GM12874 (cell line): ENCODE results near the gene GRIPAP1.

ENCODE experiments used
- TF ChIP-seq, protein P1 (sequence below): IDR thresholded peaks from 2 replicates; pipeline ENCODE4 v1.5.1; 2011; ENCODE audit warnings: low read depth, mild to moderate bottlenecking, control low read depth, low read length, moderate library complexity; ENCODE audit not compliant: insufficient read depth

Gene GRIPAP1, protein sequence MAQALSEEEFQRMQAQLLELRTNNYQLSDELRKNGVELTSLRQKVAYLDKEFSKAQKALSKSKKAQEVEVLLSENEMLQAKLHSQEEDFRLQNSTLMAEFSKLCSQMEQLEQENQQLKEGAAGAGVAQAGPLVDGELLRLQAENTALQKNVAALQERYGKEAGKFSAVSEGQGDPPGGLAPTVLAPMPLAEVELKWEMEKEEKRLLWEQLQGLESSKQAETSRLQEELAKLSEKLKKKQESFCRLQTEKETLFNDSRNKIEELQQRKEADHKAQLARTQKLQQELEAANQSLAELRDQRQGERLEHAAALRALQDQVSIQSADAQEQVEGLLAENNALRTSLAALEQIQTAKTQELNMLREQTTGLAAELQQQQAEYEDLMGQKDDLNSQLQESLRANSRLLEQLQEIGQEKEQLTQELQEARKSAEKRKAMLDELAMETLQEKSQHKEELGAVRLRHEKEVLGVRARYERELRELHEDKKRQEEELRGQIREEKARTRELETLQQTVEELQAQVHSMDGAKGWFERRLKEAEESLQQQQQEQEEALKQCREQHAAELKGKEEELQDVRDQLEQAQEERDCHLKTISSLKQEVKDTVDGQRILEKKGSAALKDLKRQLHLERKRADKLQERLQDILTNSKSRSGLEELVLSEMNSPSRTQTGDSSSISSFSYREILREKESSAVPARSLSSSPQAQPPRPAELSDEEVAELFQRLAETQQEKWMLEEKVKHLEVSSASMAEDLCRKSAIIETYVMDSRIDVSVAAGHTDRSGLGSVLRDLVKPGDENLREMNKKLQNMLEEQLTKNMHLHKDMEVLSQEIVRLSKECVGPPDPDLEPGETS

DNA sequence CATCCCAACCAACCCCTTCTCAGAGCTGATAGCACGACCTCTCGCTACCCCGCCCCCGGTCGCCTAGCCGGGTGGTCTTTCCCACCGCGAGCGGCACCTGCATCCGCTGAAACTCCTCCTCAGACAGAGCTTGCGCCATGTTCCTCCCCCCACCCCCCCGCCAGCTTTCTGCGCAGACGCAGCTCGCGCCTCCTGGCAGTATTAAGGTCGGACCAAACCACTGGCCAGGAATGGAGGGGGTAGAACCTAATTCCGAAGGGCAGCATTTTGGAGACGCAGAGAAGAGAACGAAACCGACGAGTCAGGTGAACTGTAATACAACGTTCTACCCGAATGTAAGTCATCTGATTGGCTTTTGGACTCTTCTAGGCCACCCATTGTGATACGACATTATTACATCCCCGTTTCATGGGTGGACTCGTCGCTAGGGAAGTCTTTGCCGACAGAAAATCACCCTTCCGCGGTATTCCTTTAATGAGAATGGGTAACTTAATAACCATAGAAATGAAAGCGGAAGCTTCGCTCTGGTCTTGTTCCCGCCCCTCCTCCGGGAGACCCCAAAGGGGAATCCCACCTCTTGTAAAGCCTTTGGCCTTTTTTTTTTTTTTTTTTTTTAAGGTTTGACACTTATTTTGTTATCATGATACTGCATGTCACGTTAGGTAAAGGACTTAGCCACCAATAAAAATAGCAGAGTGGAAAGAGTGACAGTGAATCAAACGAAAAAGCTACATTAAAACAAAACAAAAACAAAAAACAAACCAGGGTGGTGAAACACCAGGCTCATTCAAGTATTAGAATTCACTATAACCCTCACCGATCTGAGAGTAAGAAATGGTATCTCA is at the start of gene GRIPAP1:
TSS of gene GRIPAP1 (minus strand) at position 174 of the 845 bp plus-strand sequence. CDS start at position 139, 35 bp downstream.
- TF ChIP-seq, protein P1, sequence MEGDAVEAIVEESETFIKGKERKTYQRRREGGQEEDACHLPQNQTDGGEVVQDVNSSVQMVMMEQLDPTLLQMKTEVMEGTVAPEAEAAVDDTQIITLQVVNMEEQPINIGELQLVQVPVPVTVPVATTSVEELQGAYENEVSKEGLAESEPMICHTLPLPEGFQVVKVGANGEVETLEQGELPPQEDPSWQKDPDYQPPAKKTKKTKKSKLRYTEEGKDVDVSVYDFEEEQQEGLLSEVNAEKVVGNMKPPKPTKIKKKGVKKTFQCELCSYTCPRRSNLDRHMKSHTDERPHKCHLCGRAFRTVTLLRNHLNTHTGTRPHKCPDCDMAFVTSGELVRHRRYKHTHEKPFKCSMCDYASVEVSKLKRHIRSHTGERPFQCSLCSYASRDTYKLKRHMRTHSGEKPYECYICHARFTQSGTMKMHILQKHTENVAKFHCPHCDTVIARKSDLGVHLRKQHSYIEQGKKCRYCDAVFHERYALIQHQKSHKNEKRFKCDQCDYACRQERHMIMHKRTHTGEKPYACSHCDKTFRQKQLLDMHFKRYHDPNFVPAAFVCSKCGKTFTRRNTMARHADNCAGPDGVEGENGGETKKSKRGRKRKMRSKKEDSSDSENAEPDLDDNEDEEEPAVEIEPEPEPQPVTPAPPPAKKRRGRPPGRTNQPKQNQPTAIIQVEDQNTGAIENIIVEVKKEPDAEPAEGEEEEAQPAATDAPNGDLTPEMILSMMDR, result no peak

DNA sequence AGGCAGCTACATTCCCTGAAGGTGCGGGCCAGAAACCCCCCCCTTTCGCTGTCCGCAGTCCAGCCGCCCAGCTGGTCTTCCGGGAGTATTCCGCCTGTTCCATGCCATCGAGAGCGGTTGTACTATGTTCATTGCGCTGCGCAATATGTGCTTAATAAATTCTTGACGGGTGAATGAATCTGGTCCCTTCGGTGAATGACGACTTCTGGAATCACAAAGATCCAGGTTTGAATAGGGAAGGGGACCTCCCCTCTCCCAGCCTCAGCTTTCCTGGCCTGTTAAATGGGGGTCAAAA is 41.9 kb upstream of the GRIPAP1 start:
- TF ChIP-seq, protein P1, result no peak

DNA sequence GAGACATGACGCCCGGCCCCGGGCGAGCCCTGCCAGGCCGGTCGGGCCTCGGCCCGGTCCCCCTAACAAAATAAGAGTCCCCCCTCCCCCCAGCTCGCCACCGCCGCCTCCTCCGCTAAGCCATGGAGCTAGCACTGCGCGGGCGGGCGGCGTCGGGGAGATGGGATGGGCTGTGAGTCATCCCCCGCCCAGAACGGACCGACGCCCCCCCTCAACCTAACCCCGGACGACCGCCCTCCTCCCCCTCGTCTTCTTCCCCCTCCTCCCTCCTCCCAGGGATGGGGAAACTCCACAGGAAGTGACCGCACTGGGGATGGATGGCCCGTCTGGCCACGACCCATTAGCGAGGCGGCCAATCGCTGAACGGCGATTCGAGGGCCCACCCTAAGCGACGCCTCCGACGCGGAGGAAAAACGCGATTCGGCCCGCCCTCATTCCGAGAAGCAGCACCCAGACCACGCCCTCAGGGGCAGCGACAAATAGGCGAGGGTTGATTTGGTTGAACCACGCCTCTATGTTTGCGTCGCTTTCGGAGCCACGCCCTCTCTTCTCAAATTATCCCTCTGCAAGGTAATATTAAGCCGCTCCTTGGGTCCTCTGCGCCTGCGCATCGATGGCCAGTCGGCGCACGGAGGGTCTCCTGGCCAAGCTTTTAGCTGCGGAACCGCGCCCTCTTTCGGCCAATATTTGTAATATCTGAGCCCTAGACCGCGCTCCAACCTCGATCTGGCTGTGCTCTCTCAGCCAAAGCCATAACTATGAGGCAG is 41.3 kb upstream of the GRIPAP1 start, which contains the start of gene TFE3:
TSS of gene TFE3 (minus strand) at position 138 of the 767 bp plus-strand sequence. CDS start at position 7, 131 bp downstream.
- TF ChIP-seq, protein P1, result peak; percentile 51

DNA sequence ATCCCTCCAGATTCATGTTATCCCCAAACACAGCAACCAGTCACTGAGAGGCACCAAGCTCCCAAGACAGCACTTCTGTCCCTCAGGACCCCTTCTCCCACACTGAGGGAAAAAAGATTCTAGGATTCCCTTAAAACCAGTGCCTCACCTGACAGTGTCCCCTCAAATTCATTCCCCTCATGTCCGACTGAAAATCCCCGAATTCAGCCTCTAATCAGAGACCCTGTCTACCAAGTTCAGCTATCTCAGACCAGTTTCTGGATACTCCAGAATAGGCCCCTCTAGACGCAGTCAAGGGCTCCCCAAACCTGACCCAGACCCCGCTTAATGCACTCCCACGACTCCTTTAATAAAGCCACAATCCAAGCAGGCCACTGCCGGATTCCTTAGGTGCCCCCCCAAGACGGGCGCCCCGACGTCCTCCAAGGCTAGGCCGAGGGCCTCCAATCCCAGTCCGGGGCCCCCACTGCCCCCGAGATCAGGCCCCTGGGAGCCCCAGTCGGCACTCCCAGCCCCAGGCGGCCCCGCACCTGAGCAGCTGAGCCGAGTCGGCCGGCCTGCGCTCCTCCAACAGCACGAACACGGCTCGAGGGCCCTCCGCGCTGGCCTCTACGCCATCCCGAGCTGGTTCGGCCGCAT is 40.6 kb upstream of the GRIPAP1 start:
- TF ChIP-seq, protein P1, result no peak

DNA sequence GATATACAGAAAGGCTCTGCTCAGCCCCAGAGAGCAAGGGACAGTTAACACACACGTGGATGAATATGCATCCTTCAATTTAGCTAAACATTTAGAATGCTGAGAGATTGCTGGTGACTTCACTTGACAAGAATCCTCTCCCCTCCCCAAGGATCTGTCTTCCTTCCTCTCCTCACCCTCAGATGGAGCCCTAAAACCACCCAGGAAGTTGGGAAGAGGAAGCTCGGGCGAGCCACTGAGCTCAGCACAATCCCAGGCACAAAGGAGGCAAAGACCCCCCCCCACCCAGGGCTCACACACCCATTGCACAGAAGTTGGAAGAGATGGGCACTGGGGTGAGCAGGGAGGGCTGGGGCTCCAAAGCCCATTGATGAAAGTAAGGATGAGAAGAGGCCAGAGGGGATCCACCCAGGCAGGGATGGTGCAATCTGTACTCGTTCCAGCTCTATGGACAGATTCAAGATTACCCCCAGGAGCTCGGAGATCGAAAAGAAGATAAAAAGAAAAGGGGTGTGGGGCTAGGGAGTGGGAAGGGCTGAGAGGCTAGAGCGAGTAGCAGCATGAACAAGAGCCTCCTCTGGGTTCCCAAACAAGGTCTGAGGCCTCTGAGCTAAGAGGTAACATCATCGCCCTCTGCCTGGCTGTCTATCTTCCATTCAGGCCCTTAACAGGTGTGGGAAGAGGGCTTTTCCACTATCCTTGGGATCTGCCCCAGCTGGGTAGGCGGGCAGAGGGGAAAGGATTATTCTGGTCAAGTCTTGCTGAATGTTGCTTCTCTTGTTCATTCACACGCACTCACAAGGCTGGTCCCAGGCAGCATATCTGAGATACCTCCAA is 39.9 kb upstream of the GRIPAP1 start:
- TF ChIP-seq, protein P1, result no peak
